ENCODE results near the gene ATP8B4. TPM values are rescaled to one million over a fixed set of nuclear protein-coding genes. Genes with fewer than 3 reads are reported as not detected.

The ATP8B4 gene
- total RNA-seq, 1 donor, result 90.2 TPM

GRCh38 chr15:50131617-50132016, 12.6 kb upstream of the ATP8B4 start:
- H3K4me3 ChIP-seq (ENCODE audit: low read depth, low read length), result no peak overlapping the region
- TF ChIP-seq CTCF (IDR thresholded peaks at IDR 0.05; ENCODE audit: insufficient read depth, low read depth, low read length), result no peak
- DNase-seq (ENCODE audit: low read depth), result no peak

- H3K4me3 ChIP-seq (ENCODE audit: low read depth, low read length), result no peak overlapping the region
- DNase-seq (ENCODE audit: low read depth), result no peak
- peak; percentile 17 for TF ChIP-seq CTCF (IDR thresholded peaks at IDR 0.05; ENCODE audit: insufficient read depth, low read depth, low read length)
These were observed 9.2 kb upstream of the ATP8B4 start for GRCh38 chr15:50128266-50128665.

GRCh38 chr15:50127255-50127777, 8.3 kb upstream of the ATP8B4 start:
- no peak overlapping the region for H3K4me3 ChIP-seq (ENCODE audit: low read depth, low read length)
- no peak for DNase-seq (ENCODE audit: low read depth)
- no peak for TF ChIP-seq CTCF (IDR thresholded peaks at IDR 0.05; ENCODE audit: insufficient read depth, low read depth, low read length)

GRCh38 chr15:50126072-50126471, 7.0 kb upstream of the ATP8B4 start:
- TF ChIP-seq CTCF (IDR thresholded peaks at IDR 0.05; ENCODE audit: insufficient read depth, low read depth, low read length), result no peak

GRCh38 chr15:50124631-50125030, 5.6 kb upstream of the ATP8B4 start:
- H3K4me3 ChIP-seq (ENCODE audit: low read depth, low read length), result no peak overlapping the region
- no peak for TF ChIP-seq CTCF (IDR thresholded peaks at IDR 0.05; ENCODE audit: insufficient read depth, low read depth, low read length)
- no peak for DNase-seq (ENCODE audit: low read depth)

More at GRCh38 chr15:50126072-50126471, 7.0 kb upstream of the ATP8B4 start:
- DNase-seq (ENCODE audit: low read depth), result no peak
- no peak overlapping the region for H3K4me3 ChIP-seq (ENCODE audit: low read depth, low read length)

GRCh38 chr15:50123861-50124557, 5.0 kb upstream of the ATP8B4 start:
- no peak overlapping the region for H3K4me3 ChIP-seq (ENCODE audit: low read depth, low read length)
- TF ChIP-seq CTCF (IDR thresholded peaks at IDR 0.05; ENCODE audit: insufficient read depth, low read depth, low read length), result no peak
- DNase-seq (ENCODE audit: low read depth), result no peak
